GM10248 (cell line): ENCODE data around the gene GNAT3.

Source experiments
- CTCF ChIA-PET: fragments of 300-600 bp; sonication (Branson Sonifier 250); formaldehyde crosslinking; extraction: SDS; loops from one replicate; lab custom pipeline; 2021; ENCODE audit warnings: antibody characterized with exemption; lab: Yijun Ruan, JAX
- POLR2A ChIA-PET: fragments of 350-650 bp; sonication (Branson Sonifier 250); formaldehyde crosslinking; extraction: SDS; loops from one replicate; lab custom pipeline; 2020; ENCODE audit warnings: antibody characterized with exemption; lab: Yijun Ruan, JAX
- DNase-seq: peaks from one replicate; pipeline ENCODE4 v3.0.0; 2012; ENCODE audit errors: extremely low spot score
- TF ChIP-seq, protein P1 (sequence below): IDR thresholded peaks from 2 replicates; pipeline ENCODE4 v1.5.1; 2012; ENCODE audit warnings: mild to moderate bottlenecking, low read depth; ENCODE audit errors: extremely low read depth, missing control alignments, control extremely low read depth

Gene GNAT3

DNA sequence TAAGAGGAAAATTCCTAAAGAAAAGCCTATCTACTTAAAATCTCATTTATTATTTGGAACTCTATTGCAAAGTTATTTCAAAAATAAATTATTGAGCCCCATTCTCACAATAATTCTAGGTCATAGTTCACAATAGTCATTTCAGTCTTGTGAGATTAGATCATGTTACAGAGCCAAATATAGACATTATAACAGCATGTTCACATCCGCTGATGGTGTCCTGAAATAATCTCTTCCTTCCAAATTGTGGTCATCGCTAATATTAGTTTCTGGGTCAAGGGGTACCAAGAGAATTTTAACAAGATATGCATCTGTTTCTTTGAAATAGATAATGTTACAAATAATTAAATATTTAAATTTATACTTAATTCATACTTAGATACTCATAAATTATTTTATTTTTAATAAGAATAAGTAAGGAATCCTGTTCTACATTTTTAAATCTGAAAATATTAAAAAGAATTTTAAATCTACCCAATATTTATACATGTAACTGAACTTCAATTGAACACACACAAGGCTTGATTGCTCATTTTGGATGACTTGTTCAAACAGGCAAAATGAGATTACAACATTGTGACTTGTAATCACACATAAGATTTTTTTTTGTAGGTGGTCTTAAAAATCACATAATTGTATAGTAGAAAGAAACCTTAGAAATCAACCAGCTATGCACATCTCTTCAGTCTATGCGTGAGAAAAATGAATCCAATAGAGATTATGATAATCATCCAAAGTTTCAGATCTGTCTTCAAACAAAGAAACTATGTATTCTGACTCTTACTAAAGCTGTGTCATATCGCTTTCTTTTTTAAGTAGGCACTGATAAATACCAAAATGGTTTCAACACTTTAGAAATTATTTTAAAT lies 13.1 kb downstream of the GNAT3 start:
- TF ChIP-seq, protein P1, sequence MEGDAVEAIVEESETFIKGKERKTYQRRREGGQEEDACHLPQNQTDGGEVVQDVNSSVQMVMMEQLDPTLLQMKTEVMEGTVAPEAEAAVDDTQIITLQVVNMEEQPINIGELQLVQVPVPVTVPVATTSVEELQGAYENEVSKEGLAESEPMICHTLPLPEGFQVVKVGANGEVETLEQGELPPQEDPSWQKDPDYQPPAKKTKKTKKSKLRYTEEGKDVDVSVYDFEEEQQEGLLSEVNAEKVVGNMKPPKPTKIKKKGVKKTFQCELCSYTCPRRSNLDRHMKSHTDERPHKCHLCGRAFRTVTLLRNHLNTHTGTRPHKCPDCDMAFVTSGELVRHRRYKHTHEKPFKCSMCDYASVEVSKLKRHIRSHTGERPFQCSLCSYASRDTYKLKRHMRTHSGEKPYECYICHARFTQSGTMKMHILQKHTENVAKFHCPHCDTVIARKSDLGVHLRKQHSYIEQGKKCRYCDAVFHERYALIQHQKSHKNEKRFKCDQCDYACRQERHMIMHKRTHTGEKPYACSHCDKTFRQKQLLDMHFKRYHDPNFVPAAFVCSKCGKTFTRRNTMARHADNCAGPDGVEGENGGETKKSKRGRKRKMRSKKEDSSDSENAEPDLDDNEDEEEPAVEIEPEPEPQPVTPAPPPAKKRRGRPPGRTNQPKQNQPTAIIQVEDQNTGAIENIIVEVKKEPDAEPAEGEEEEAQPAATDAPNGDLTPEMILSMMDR: no peak
- ChIA-PET CTCF (interaction anchor here (1.1 kb wide), 1 partner anchor 10 kb away, joined by 3 read pairs; no protein-coding TSS in a partner anchor), POLR2A (no interaction called here)
- no peak for DNase-seq

DNA sequence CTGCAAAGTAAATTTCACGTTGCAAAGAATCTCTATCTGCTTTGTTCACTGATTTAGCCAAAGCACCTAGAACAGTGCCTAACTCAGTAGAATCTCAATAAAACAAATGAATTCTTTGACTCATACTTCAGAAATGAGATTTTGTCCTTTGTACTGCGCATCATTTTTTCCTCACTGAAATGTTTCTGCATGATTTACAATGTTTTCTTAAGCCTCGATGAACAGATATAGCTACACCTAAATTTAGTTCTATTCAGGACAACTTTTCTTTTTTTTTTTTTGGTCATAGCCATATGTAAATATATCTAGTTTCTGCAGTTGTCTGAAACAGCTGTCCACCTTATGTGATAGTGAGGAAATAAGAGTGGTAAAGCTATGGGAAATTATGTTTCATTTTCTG lies 15.3 kb downstream of the GNAT3 start:
- TF ChIP-seq, protein P1: no peak
- CTCF ChIA-PET: no interaction called here
- no peak for DNase-seq
- POLR2A ChIA-PET: no interaction called here

DNA sequence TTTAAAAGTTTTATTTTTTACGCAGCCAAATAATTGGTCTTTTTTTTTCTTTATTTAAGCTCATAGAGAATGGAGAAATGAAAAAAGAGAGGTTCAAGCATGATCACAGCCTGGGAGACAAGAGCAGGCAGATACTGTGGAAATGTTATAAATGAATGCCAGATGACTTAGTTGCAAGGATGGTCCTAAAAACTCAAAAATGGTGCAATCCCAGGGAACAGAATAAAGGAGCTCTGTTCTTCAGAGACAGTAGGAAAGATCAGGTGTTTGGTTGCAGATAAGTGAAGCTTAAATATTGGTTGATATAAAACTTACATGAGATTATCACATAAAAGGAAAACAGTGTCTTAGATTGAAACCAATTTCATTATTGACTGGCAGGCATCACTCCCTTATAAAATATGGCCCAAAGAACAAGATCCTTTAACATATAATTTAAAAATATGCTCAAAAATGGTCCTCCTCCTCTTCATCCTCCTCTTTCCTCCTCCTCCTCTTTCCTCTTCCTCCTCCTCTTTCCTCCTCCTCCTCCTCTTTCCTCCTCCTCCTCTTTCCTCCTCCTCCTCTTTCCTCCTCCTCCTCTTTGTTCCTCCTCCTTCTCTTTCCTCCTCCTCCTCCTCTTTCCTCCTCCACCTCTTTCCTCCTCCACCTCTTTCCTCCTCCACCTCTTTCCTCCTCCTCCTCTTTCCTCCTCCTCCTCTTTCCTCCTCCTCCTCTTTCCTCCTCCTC lies 18.6 kb downstream of the GNAT3 start:
- TF ChIP-seq, protein P1: no peak
- ChIA-PET POLR2A (no interaction called here), CTCF (interaction anchor here (0.7 to 1.4 kb wide), 2 partner anchors 11 to 378 kb away, joined by 3 to 4 read pairs; no protein-coding TSS in a partner anchor)
- DNase-seq: no peak

DNA sequence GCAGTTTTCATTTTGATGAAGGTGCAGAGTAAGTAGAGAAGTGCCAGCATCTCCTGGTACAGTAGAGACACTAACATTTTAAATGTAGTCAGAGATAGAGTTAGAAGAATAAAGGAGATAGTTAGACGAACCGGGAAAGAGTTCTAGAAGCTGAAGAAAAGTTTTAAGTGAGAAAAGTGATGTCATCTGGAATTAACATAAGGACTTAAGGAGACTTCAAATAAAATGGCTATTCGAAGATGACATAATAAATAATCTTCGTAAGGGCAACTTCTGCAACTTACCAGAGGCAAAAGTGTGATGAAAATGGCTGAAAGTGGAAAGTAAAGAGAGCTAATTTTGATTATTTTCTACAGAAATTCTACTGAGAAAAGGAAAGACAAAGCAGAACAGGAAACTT lies 20.4 kb downstream of the GNAT3 start:
- POLR2A ChIA-PET: no interaction called here
- CTCF ChIA-PET: no interaction called here
- DNase-seq: no peak
- TF ChIP-seq, protein P1: no peak

DNA sequence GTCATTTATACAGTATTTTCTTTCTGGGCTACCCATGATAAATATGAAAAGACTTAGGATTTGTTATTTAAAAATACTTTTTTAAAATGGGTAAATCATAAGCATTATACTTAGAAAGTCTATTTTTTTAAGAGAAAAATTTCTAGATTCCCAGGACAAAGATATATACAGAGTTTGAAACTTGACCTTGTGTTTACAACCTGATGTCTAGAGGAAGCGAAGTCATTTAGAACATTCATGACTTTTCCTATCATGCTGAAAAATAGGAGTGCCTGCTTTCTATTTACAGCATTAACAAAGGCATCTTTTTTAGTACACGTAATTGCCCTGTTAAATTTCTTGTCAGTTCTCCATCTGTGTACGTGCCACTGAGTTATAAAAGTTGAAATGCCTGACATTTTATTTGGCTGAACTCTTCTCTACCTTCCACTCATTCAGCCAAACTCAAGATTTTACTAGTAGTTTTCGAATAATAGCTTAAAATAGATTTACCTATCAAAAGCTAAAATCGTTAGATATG lies 23.0 kb downstream of the GNAT3 start:
- TF ChIP-seq, protein P1: no peak
- POLR2A ChIA-PET: no interaction called here
- DNase-seq: no peak
- CTCF ChIA-PET: no interaction called here

DNA sequence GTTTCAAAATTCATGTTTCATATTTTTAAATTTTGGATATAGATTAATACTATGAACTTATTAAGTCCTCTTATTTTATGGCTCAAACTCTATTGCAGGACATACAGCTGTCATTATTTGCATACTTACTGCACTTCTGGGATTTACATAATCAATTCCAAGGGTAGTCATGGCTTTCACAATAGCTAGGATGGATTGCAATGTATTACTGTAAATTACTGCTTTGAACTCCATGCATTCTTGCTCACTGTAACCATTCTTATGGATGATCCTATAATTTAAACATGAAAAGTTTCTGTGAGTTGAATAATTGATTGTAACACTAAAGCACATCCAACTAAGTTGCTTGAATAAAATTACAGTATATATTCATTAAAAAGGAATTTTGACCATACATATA lies 23.5 kb downstream of the GNAT3 start:
- no peak for DNase-seq
- TF ChIP-seq, protein P1: no peak
- ChIA-PET POLR2A (no interaction called here), CTCF (no interaction called here)
